HCT116 (cell line): ENCODE results near the gene HBG1. TPM values are rescaled to one million over a fixed set of nuclear protein-coding genes. Genes with fewer than 3 reads are reported as not detected.

Experiments
- ATAC-seq: fragments of 200-7000 bp; cut with Tn5 transposase; 2 replicates; pipeline ENCODE4 v1.9.1; 2020; ENCODE audit warnings: mild to moderate bottlenecking, moderate library complexity
- BruUV-seq: library from RNA; stranded (reverse); fragments of 400-500 nt; replicated peaks from 2 replicates; lab custom pipeline; 2021; lab: Mats Ljungman, UMichigan
- CTCF ChIA-PET: fragments of 300-600 bp; sonication (Branson Sonifier 250); formaldehyde crosslinking; loops from one replicate; lab custom pipeline; 2021; ENCODE audit warnings: antibody characterized with exemption; lab: Charles Lee
- POLR2A ChIA-PET: fragments of 300-600, 350-600 bp; sonication (Branson Sonifier 250); formaldehyde crosslinking; loops from one replicate; lab custom pipeline; 2021; ENCODE audit warnings: antibody characterized with exemption; lab: Charles Lee
- RAD21 ChIA-PET, 2 experiments: fragments of 300-600 bp; sonication (Branson Sonifier 250); formaldehyde crosslinking; loops; one replicate each; lab custom pipeline; 2023; ENCODE audit warnings: low total read pairs in 2 of 2; ENCODE audit not compliant: uncharacterized antibody in 2 of 2, unreplicated experiment in 2 of 2, low non-redundant PET in 1 of 2; lab: Charles Lee
- DNase-seq: peaks from one replicate; pipeline ENCODE4 v3.0.0-alpha.2; 2010; ENCODE audit warnings: low read depth, low spot score
- H2AFZ ChIP-seq: fragments of 200-600 bp; shearing (Covaris generic), sonication (generic); 2 replicates; pipeline ENCODE4 v1.6.1; 2017; ENCODE audit warnings: low read depth, mixed run types, mixed read lengths, antibody characterized with exemption, low read length; ENCODE audit not compliant: poor library complexity, severe bottlenecking
- H3K27ac ChIP-seq: 2 replicates; pipeline ENCODE4 v1.5.1; 2012; ENCODE audit warnings: low read depth, low read length
- H3K27me3 ChIP-seq: fragments of 200-600 bp; sonication (generic); 2 replicates; pipeline ENCODE4 v1.6.1; 2016; ENCODE audit warnings: mixed run types, low read length, mixed read lengths; ENCODE audit not compliant: insufficient read depth
- H3K36me3 ChIP-seq, 2 experiments: fragments of 200-500 bp in 1 of 2; fragments of 200-600 bp in 1 of 2; sonication (Bioruptor generic) in 1 of 2; sonication (generic) in 1 of 2; 2 replicates each; pipeline versions ENCODE4 v1.5.1 to v1.6.1; 2014 to 2016; ENCODE audit warnings: low read length in 2 of 2, inconsistent platforms in 1 of 2, mixed read lengths in 1 of 2, mixed run types in 1 of 2; ENCODE audit not compliant: insufficient read depth in 2 of 2, control insufficient read depth in 1 of 2
- H3K4me1 ChIP-seq, 2 experiments: fragments of 200-600 bp in 1 of 2; sonication (generic) in 1 of 2; 2 replicates each; pipeline versions ENCODE4 v1.5.1 to v1.6.1; 2012 to 2017; ENCODE audit warnings: low read length in 2 of 2, inconsistent platforms in 1 of 2, mild to moderate bottlenecking in 1 of 2, mixed read lengths in 1 of 2, mixed run types in 1 of 2, moderate library complexity in 1 of 2; ENCODE audit not compliant: insufficient read depth in 2 of 2, control insufficient read depth in 1 of 2
- H3K4me2 ChIP-seq: fragments of 200-600 bp; sonication (generic); 2 replicates; pipeline ENCODE4 v1.6.1; 2017; ENCODE audit warnings: mixed run types, low read length, mixed read lengths
- H3K4me3 ChIP-seq, 2 experiments: fragments of 200-600 bp in 1 of 2; sonication (generic) in 1 of 2; replicated peaks in 1 of 2; 2 replicates each; pipeline ENCODE4 v1.5.1; 2011 to 2016; ENCODE audit warnings: low read length in 2 of 2, control low read depth in 1 of 2, low read depth in 1 of 2, mild to moderate bottlenecking in 1 of 2, mixed read lengths in 1 of 2, mixed run types in 1 of 2
- H3K79me2 ChIP-seq: fragments of 200-600 bp; sonication (generic); 2 replicates; pipeline ENCODE4 v1.6.1; 2017; ENCODE audit warnings: mild to moderate bottlenecking, mixed run types, low read length, moderate library complexity, mixed read lengths; ENCODE audit not compliant: insufficient read depth
- H3K9ac ChIP-seq: fragments of 200-600 bp; sonication (generic); 2 replicates; pipeline ENCODE4 v1.6.1; 2016; ENCODE audit warnings: low read length, mixed read lengths
- H3K9me2 ChIP-seq: fragments of 200-600 bp; sonication (generic), shearing (Covaris generic); 2 replicates; pipeline ENCODE4 v1.6.1; 2017; ENCODE audit warnings: mixed run types, mild to moderate bottlenecking, moderate library complexity; ENCODE audit not compliant: insufficient read depth
- H3K9me3 ChIP-seq, 2 experiments: fragments of 200-500 bp in 1 of 2; fragments of 200-600 bp in 1 of 2; sonication (Bioruptor generic) in 1 of 2; sonication (generic) in 1 of 2; 2 replicates each; pipeline ENCODE4 v1.6.1; 2014 to 2017; ENCODE audit warnings: low read length in 2 of 2, mixed read lengths in 2 of 2, inconsistent platforms in 1 of 2, low read depth in 1 of 2, mild to moderate bottlenecking in 1 of 2, mixed run types in 1 of 2, moderate library complexity in 1 of 2; ENCODE audit not compliant: control insufficient read depth in 1 of 2, insufficient read depth in 1 of 2
- H4K20me1 ChIP-seq: fragments of 200-600 bp; sonication (generic), shearing (Covaris generic); 2 replicates; pipeline ENCODE4 v1.6.1; 2017; ENCODE audit warnings: mixed run types, mild to moderate bottlenecking, moderate library complexity; ENCODE audit not compliant: insufficient read depth
- CBX3 ChIP-seq: IDR thresholded peaks from 2 replicates; pipeline ENCODE4 v1.6.1; 2012; ENCODE audit warnings: low read depth
- CEBPB ChIP-seq: IDR thresholded peaks from 2 replicates; pipeline ENCODE4 v1.6.1; 2012; ENCODE audit warnings: low read depth
- EZH2 ChIP-seq: fragments of 200-600 bp; sonication (generic); IDR thresholded peaks from 2 replicates; pipeline ENCODE4 v1.6.1; 2017; ENCODE audit warnings: antibody characterized with exemption, mixed run types
- EZH2phosphoT487 ChIP-seq: fragments of 200-600 bp; IDR thresholded peaks from 2 replicates; pipeline ENCODE4 v1.6.1; 2018; ENCODE audit warnings: antibody characterized with exemption, borderline replicate concordance
- FOSL1 ChIP-seq: IDR thresholded peaks from 2 replicates; pipeline ENCODE4 v1.6.1; 2012; ENCODE audit warnings: low read depth
- JUND ChIP-seq: IDR thresholded peaks from 2 replicates; pipeline ENCODE4 v1.6.1; 2012
- POLR2A ChIP-seq: IDR thresholded peaks from 2 replicates; pipeline ENCODE4 v1.7.0; 2011; ENCODE audit warnings: borderline replicate concordance; ENCODE audit not compliant: insufficient read depth, insufficient read length; ENCODE audit errors: extremely low read depth
- POLR2AphosphoS5 ChIP-seq: IDR thresholded peaks from 2 replicates; pipeline ENCODE4 v1.6.1; 2011; ENCODE audit warnings: mild to moderate bottlenecking, low read depth, low read length, moderate library complexity
- RAD21 ChIP-seq: IDR thresholded peaks from 2 replicates; pipeline ENCODE4 v1.6.1; 2012; ENCODE audit warnings: low read depth, mild to moderate bottlenecking
- SIN3A ChIP-seq: IDR thresholded peaks from 2 replicates; pipeline ENCODE4 v1.6.1; 2012; ENCODE audit warnings: low read depth
- SP1 ChIP-seq: IDR thresholded peaks from 2 replicates; pipeline ENCODE4 v1.6.1; 2012; ENCODE audit warnings: low read depth
- SRF ChIP-seq: IDR thresholded peaks from 2 replicates; pipeline ENCODE4 v1.6.1; 2012; ENCODE audit warnings: low read depth
- TCF7L2 ChIP-seq: IDR thresholded peaks from 2 replicates; pipeline ENCODE4 v1.7.0; 2011; ENCODE audit warnings: borderline replicate concordance, inconsistent platforms; ENCODE audit not compliant: insufficient read depth, insufficient read length; ENCODE audit errors: extremely low read depth
- YY1 ChIP-seq: IDR thresholded peaks from 2 replicates; pipeline ENCODE4 v1.6.1; 2011; ENCODE audit warnings: low read length, low read depth, moderate library complexity, mild to moderate bottlenecking; ENCODE audit not compliant: insufficient replicate concordance; ENCODE audit errors: extremely low read depth
- ZFX ChIP-seq: fragments of 450-650 bp; IDR thresholded peaks from 2 replicates; pipeline ENCODE4 v1.6.1; 2017
- ZNF274 ChIP-seq: fragments of 200-500 bp; sonication (Bioruptor generic); IDR thresholded peaks from 2 replicates; pipeline ENCODE4 v1.6.1; 2014; ENCODE audit warnings: mild to moderate bottlenecking, low read depth, low read length, inconsistent platforms
- intact Hi-C: fragments of 100-400 bp; cut with micrococcal nuclease; formaldehyde crosslinking; loops from 2 replicates; pipeline ENCODE4 v1.10.0; 2022
- total RNA-seq: library from RNA; stranded (reverse); gene quantifications from one replicate; pipeline ENCODE4 v1.2.1, GENCODE V29; 2021; ENCODE audit not compliant: unreplicated experiment
- TF ChIP-seq, protein P1 (sequence below): IDR thresholded peaks from 2 replicates; pipeline ENCODE4 v1.6.1; 2012
- TF ChIP-seq, protein P2 (sequence below): IDR thresholded peaks from 2 replicates; pipeline ENCODE4 v1.6.1; 2012; ENCODE audit warnings: low read depth
- TF ChIP-seq, protein P3 (sequence below), 3 experiments: fragments of 200-600 bp in 1 of 3; sonication (generic) in 1 of 3; IDR thresholded peaks in 2 of 3; conservative IDR thresholded peaks in 1 of 3; 2 replicates each; pipeline ENCODE4 v1.5.1; 2012 to 2017; ENCODE audit warnings: low read depth in 2 of 3, low read length in 2 of 3, antibody characterized with exemption in 1 of 3, borderline replicate concordance in 1 of 3, control low read depth in 1 of 3, mild to moderate bottlenecking in 1 of 3, mixed read lengths in 1 of 3, mixed run types in 1 of 3, moderate library complexity in 1 of 3; ENCODE audit not compliant: insufficient read depth in 1 of 3
- TF ChIP-seq, protein P4 (sequence below): IDR thresholded peaks from 2 replicates; pipeline ENCODE4 v1.6.1; 2011; ENCODE audit warnings: mild to moderate bottlenecking, low read length, moderate library complexity; ENCODE audit not compliant: insufficient replicate concordance; ENCODE audit errors: extremely low read depth

Gene HBG1
- total RNA-seq, 1 experiment from 2014 or later: 3.6 TPM

DNA sequence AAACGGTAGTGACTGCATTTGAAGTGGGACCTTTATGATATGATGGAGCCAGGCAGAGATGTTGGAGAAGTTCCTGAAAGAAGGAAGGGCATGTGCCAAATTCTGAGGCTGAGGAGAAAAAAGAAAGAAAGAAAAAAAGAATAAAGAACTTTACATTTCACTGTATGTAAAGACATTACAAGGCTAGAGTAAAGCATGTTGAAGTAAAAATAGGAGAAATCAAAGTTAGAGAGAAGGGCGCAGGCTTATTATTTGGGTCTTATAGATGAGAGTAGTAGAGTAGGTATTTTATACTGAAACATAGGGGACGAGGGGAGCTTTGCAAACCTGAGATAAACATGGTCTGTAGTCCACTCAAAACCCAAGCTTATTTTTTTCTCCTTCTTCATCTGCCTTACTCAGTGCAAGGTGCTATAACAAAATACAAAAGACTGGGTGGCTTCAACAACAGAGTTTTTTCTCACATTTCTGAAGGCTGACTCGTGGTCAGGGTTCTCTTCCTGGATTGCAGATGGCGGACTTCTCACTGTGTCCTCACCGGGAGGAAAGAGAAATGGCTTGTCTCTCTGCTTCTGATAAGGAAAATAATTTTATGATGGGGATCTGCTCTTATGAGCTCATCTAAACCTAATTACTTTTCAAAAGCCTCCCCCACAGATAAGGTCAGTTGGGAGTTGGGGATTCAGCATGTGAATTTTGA is 2.7 kb downstream of the HBG1 start:
- Histone ChIP-seq H3K36me3 (no peaks in the 10 kb centered on the region), H3K27me3 (peaks cover 66% of the 10 kb centered on the region), H3K9me2 (no peaks in the 10 kb centered on the region), H3K4me1 (no peaks in the 10 kb centered on the region), H2AFZ (no peak overlapping the region), H3K27ac (no peak overlapping the region), H3K9me3 (no peaks in the 10 kb centered on the region), H3K4me2 (no peak overlapping the region), H4K20me1 (no peaks in the 10 kb centered on the region), H3K4me3 (no peak overlapping the region), H3K9ac (no peak overlapping the region), H3K79me2 (no peaks in the 10 kb centered on the region)
- ATAC-seq: no peak
- intact Hi-C loops: no loop called here
- TF ChIP-seq SIN3A: no peak
- TF ChIP-seq TCF7L2: no peak
- no peak for TF ChIP-seq EZH2
- no peak for TF ChIP-seq EZH2phosphoT487
- TF ChIP-seq FOSL1: no peak
- TF ChIP-seq RAD21: no peak
- TF ChIP-seq, protein P1, sequence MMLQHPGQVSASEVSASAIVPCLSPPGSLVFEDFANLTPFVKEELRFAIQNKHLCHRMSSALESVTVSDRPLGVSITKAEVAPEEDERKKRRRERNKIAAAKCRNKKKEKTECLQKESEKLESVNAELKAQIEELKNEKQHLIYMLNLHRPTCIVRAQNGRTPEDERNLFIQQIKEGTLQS: no peak
- no peak for TF ChIP-seq YY1
- TF ChIP-seq, protein P2, sequence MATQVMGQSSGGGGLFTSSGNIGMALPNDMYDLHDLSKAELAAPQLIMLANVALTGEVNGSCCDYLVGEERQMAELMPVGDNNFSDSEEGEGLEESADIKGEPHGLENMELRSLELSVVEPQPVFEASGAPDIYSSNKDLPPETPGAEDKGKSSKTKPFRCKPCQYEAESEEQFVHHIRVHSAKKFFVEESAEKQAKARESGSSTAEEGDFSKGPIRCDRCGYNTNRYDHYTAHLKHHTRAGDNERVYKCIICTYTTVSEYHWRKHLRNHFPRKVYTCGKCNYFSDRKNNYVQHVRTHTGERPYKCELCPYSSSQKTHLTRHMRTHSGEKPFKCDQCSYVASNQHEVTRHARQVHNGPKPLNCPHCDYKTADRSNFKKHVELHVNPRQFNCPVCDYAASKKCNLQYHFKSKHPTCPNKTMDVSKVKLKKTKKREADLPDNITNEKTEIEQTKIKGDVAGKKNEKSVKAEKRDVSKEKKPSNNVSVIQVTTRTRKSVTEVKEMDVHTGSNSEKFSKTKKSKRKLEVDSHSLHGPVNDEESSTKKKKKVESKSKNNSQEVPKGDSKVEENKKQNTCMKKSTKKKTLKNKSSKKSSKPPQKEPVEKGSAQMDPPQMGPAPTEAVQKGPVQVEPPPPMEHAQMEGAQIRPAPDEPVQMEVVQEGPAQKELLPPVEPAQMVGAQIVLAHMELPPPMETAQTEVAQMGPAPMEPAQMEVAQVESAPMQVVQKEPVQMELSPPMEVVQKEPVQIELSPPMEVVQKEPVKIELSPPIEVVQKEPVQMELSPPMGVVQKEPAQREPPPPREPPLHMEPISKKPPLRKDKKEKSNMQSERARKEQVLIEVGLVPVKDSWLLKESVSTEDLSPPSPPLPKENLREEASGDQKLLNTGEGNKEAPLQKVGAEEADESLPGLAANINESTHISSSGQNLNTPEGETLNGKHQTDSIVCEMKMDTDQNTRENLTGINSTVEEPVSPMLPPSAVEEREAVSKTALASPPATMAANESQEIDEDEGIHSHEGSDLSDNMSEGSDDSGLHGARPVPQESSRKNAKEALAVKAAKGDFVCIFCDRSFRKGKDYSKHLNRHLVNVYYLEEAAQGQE: no peak
- no peak for TF ChIP-seq CEBPB
- no peak for TF ChIP-seq ZNF274
- no peak for TF ChIP-seq POLR2A
- TF ChIP-seq CBX3: no peak
- TF ChIP-seq JUND: no peak
- TF ChIP-seq SP1: no peak
- no peak for TF ChIP-seq POLR2AphosphoS5
- TF ChIP-seq, protein P3, sequence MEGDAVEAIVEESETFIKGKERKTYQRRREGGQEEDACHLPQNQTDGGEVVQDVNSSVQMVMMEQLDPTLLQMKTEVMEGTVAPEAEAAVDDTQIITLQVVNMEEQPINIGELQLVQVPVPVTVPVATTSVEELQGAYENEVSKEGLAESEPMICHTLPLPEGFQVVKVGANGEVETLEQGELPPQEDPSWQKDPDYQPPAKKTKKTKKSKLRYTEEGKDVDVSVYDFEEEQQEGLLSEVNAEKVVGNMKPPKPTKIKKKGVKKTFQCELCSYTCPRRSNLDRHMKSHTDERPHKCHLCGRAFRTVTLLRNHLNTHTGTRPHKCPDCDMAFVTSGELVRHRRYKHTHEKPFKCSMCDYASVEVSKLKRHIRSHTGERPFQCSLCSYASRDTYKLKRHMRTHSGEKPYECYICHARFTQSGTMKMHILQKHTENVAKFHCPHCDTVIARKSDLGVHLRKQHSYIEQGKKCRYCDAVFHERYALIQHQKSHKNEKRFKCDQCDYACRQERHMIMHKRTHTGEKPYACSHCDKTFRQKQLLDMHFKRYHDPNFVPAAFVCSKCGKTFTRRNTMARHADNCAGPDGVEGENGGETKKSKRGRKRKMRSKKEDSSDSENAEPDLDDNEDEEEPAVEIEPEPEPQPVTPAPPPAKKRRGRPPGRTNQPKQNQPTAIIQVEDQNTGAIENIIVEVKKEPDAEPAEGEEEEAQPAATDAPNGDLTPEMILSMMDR (IDR thresholded peaks at IDR 0.05 in 2 of 3, conservative IDR thresholded peaks at IDR 0.05 in 1 of 3; ENCODE audit: borderline replicate concordance in 1 of 3, insufficient read depth in 1 of 3, low read depth in 2 of 3, low read length in 2 of 3): no peak
- no peak for TF ChIP-seq SRF
- no peak for TF ChIP-seq ZFX
- TF ChIP-seq, protein P4, sequence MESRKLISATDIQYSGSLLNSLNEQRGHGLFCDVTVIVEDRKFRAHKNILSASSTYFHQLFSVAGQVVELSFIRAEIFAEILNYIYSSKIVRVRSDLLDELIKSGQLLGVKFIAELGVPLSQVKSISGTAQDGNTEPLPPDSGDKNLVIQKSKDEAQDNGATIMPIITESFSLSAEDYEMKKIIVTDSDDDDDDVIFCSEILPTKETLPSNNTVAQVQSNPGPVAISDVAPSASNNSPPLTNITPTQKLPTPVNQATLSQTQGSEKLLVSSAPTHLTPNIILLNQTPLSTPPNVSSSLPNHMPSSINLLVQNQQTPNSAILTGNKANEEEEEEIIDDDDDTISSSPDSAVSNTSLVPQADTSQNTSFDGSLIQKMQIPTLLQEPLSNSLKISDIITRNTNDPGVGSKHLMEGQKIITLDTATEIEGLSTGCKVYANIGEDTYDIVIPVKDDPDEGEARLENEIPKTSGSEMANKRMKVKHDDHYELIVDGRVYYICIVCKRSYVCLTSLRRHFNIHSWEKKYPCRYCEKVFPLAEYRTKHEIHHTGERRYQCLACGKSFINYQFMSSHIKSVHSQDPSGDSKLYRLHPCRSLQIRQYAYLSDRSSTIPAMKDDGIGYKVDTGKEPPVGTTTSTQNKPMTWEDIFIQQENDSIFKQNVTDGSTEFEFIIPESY: no peak
- ChIA-PET RAD21 (no interaction called here), POLR2A (no interaction called here), CTCF (no interaction called here)
- DNase-seq: no peak
- no TSS peak for BruUV-seq
